ENCODE data around the gene THUMPD1.

THUMPD1 gene

GRCh38 chr16:20740901-20741521, 607 bp downstream of the THUMPD1 start:
- peak; percentile 20 for DNase-seq (ENCODE audit: low read depth)
- no peak for TF ChIP-seq CTCF (IDR thresholded peaks at IDR 0.05; ENCODE audit: control insufficient read depth, insufficient read depth, low read depth, low read length, missing control alignments)
- peak overlapping the region; percentile 81 for H3K4me3 ChIP-seq (ENCODE audit: control insufficient read depth, low read depth, low read length)

GRCh38 chr16:20740007-20740883, 1.4 kb downstream of the THUMPD1 start:
- H3K4me3 ChIP-seq (ENCODE audit: control insufficient read depth, low read depth, low read length): peak overlapping the region; percentile 81
- no peak for DNase-seq (ENCODE audit: low read depth)
- peak; percentile 36 for TF ChIP-seq CTCF (IDR thresholded peaks at IDR 0.05; ENCODE audit: control insufficient read depth, insufficient read depth, low read depth, low read length, missing control alignments)

GRCh38 chr16:20735490-20735889, 6.1 kb downstream of the THUMPD1 start:
- H3K4me3 ChIP-seq (ENCODE audit: control insufficient read depth, low read depth, low read length): no peak overlapping the region
- DNase-seq (ENCODE audit: low read depth): no peak
- TF ChIP-seq CTCF (IDR thresholded peaks at IDR 0.05; ENCODE audit: control insufficient read depth, insufficient read depth, low read depth, low read length, missing control alignments): no peak

- DNase-seq (ENCODE audit: low read depth): no peak
- no peak overlapping the region for H3K4me3 ChIP-seq (ENCODE audit: control insufficient read depth, low read depth, low read length)
- TF ChIP-seq CTCF (IDR thresholded peaks at IDR 0.05; ENCODE audit: control insufficient read depth, insufficient read depth, low read depth, low read length, missing control alignments): no peak
These were observed 6.8 kb downstream of the THUMPD1 start for GRCh38 chr16:20734782-20735181.

- no peak overlapping the region for H3K4me3 ChIP-seq (ENCODE audit: control insufficient read depth, low read depth, low read length)
- no peak for DNase-seq (ENCODE audit: low read depth)
- no peak for TF ChIP-seq CTCF (IDR thresholded peaks at IDR 0.05; ENCODE audit: control insufficient read depth, insufficient read depth, low read depth, low read length, missing control alignments)
These were observed 7.6 kb downstream of the THUMPD1 start for GRCh38 chr16:20734056-20734455.

- no peak for TF ChIP-seq CTCF (IDR thresholded peaks at IDR 0.05; ENCODE audit: control insufficient read depth, insufficient read depth, low read depth, low read length, missing control alignments)
- DNase-seq (ENCODE audit: low read depth): no peak
- H3K4me3 ChIP-seq (ENCODE audit: control insufficient read depth, low read depth, low read length): no peak overlapping the region
These were observed 12.5 kb downstream of the THUMPD1 start for GRCh38 chr16:20729141-20729540.

Data from AG09309 (cell line).